SK-N-SH (cell line): Measurements from ENCODE around the gene SLFN11. TPM values are rescaled to one million over a fixed set of nuclear protein-coding genes. Genes with fewer than 3 reads are reported as not detected.
"Not testable (repeated sequence)": the region's sequence is repeated elsewhere in the genome, so short reads cannot be mapped to it uniquely, and the experiment has no call there.

Experiments
- CTCF ChIA-PET: fragments of 300-600, 350-600 bp; formaldehyde crosslinking; extraction: SDS; loops from one replicate; lab custom pipeline; 2021; lab: Yijun Ruan, JAX
- POLR2A ChIA-PET: fragments of 350-600 bp; sonication (Branson Sonifier 250); formaldehyde crosslinking; extraction: SDS; loops from one replicate; lab custom pipeline; 2020; ENCODE audit warnings: antibody characterized with exemption, inconsistent platforms; lab: Yijun Ruan, JAX
- DNase-seq: peaks from one replicate; pipeline ENCODE4 v3.0.0; 2012
- H2AFZ ChIP-seq: fragments of 200-600 bp; sonication (generic); 2 replicates; pipeline ENCODE4 v1.8.1; 2016; ENCODE audit warnings: antibody characterized with exemption, mild to moderate bottlenecking, low read depth
- H3F3A ChIP-seq: fragments of 200-600 bp; sonication (generic); replicated peaks from 2 replicates; pipeline ENCODE3; 2016; ENCODE audit warnings: antibody characterized with exemption, mild to moderate bottlenecking; ENCODE audit not compliant: insufficient read depth
- H3K27ac ChIP-seq, 2 experiments: fragments of 200-500 bp in 1 of 2; fragments of 200-600 bp in 1 of 2; sonication (Bioruptor generic) in 1 of 2; sonication (generic), shearing (Covaris generic) in 1 of 2; 2 replicates each; pipeline versions ENCODE4 v1.5.1 to v1.6.1; 2014 to 2016; ENCODE audit warnings: low read depth in 2 of 2, inconsistent platforms in 1 of 2, low read length in 1 of 2, mild to moderate bottlenecking in 1 of 2, mixed read lengths in 1 of 2
- H3K27me3 ChIP-seq: fragments of 200-600 bp; sonication (generic), shearing (Covaris generic); 2 replicates; pipeline ENCODE4 v1.6.1; 2016; ENCODE audit warnings: mixed run types; ENCODE audit not compliant: insufficient read depth
- H3K36me3 ChIP-seq, 2 experiments: fragments of 200-500 bp in 1 of 2; fragments of 200-600 bp in 1 of 2; sonication (Bioruptor generic) in 1 of 2; sonication (generic) in 1 of 2; replicated peaks in 1 of 2; 2 replicates each; pipeline versions ENCODE3 to v1.5.1; 2014 to 2016; ENCODE audit warnings: low read length in 1 of 2, mild to moderate bottlenecking in 1 of 2; ENCODE audit not compliant: insufficient read depth in 2 of 2, control insufficient read depth in 1 of 2
- H3K4me1 ChIP-seq, 2 experiments: fragments of 200-500 bp in 1 of 2; fragments of 200-600 bp in 1 of 2; sonication (Bioruptor generic) in 1 of 2; sonication (generic), shearing (Covaris generic) in 1 of 2; 2 replicates each; pipeline versions ENCODE4 v1.5.1 to v1.6.1; 2014 to 2016; ENCODE audit warnings: low read depth in 1 of 2, low read length in 1 of 2, mixed run types in 1 of 2; ENCODE audit not compliant: insufficient read depth in 2 of 2, control insufficient read depth in 1 of 2
- H3K4me2 ChIP-seq: fragments of 200-600 bp; sonication (generic), shearing (Covaris generic); 2 replicates; pipeline ENCODE4 v1.6.1; 2017; ENCODE audit warnings: mixed run types
- H3K4me3 ChIP-seq, 2 experiments: fragments of 200-500 bp in 1 of 2; fragments of 200-600 bp in 1 of 2; sonication (Bioruptor generic) in 1 of 2; sonication (generic), shearing (Covaris generic) in 1 of 2; 2 replicates each; pipeline versions ENCODE4 v1.5.1 to v1.8.1; 2014 to 2016; ENCODE audit warnings: low read depth in 2 of 2, inconsistent platforms in 1 of 2, low read length in 1 of 2, mild to moderate bottlenecking in 1 of 2, mixed read lengths in 1 of 2, moderate library complexity in 1 of 2
- H3K79me2 ChIP-seq: fragments of 200-600 bp; sonication (generic); 2 replicates; pipeline ENCODE4 v1.8.1; 2017; ENCODE audit warnings: mild to moderate bottlenecking; ENCODE audit not compliant: insufficient read depth
- H3K9ac ChIP-seq: fragments of 200-600 bp; sonication (generic); 2 replicates; pipeline ENCODE4 v1.6.1; 2017; ENCODE audit warnings: mixed run types
- H3K9me2 ChIP-seq: fragments of 200-600 bp; sonication (generic); 2 replicates; pipeline ENCODE4 v1.6.1; 2017; ENCODE audit warnings: mixed run types
- H3K9me3 ChIP-seq: fragments of 200-600 bp; sonication (generic); 2 replicates; pipeline ENCODE4 v1.6.1; 2017; ENCODE audit warnings: mixed run types, mild to moderate bottlenecking, moderate library complexity
- H4K20me1 ChIP-seq: fragments of 200-600 bp; sonication (generic); 2 replicates; pipeline ENCODE4 v1.6.1; 2017; ENCODE audit warnings: mild to moderate bottlenecking, mixed run types; ENCODE audit not compliant: insufficient read depth
- CTCF ChIP-seq: fragments of 200-600 bp; sonication (generic); IDR thresholded peaks from 2 replicates; pipeline ENCODE4 v1.6.1; 2017; ENCODE audit warnings: antibody characterized with exemption, mild to moderate bottlenecking, moderate library complexity
- EZH2phosphoT487 ChIP-seq: fragments of 200-600 bp; sonication (generic); IDR thresholded peaks from 2 replicates; pipeline ENCODE4 v1.6.1; 2017; ENCODE audit warnings: low read depth, mixed run types, mild to moderate bottlenecking, antibody characterized with exemption, moderate library complexity, borderline replicate concordance
- FOXJ3 ChIP-seq: sonication (generic); formaldehyde crosslinking; IDR thresholded peaks from 2 replicates; pipeline ENCODE4 v1.5.1; 2020; ENCODE audit warnings: mild to moderate bottlenecking, missing genetic modification reagents
- MXI1 ChIP-seq: IDR thresholded peaks from 2 replicates; pipeline ENCODE4 v1.6.1; 2012; ENCODE audit warnings: mild to moderate bottlenecking, low read depth, low read length, improper control_type of control experiment
- NRF1 ChIP-seq: IDR thresholded peaks from 2 replicates; pipeline ENCODE4 v1.6.1; 2012; ENCODE audit warnings: low read depth, mild to moderate bottlenecking, low read length
- PBX3 ChIP-seq: IDR thresholded peaks from 2 replicates; pipeline ENCODE4; 2012
- REST ChIP-seq: IDR thresholded peaks from 2 replicates; pipeline ENCODE4 v1.6.1; 2012; ENCODE audit warnings: mild to moderate bottlenecking, low read depth, low read length, moderate library complexity
- SIN3A ChIP-seq: IDR thresholded peaks from 2 replicates; pipeline ENCODE4 v1.6.1; 2012; ENCODE audit warnings: low read depth, mild to moderate bottlenecking, low read length, moderate library complexity, borderline replicate concordance
- SMC3 ChIP-seq: IDR thresholded peaks from 2 replicates; pipeline ENCODE4 v1.6.1; 2012; ENCODE audit warnings: low read depth, low read length, improper control_type of control experiment
- TAF1 ChIP-seq: IDR thresholded peaks from 2 replicates; pipeline ENCODE4 v1.6.1; 2012; ENCODE audit warnings: low read depth, mild to moderate bottlenecking, low read length, moderate library complexity, borderline replicate concordance
- TCF12 ChIP-seq: IDR thresholded peaks from 2 replicates; pipeline ENCODE4 v1.4.0; 2012
- WGBS: methylation state at CpG from one replicate; pipeline ENCODE4 v1.1.6; 2017; ENCODE audit warnings: low lambda C conversion rate; 5-methylcytosine and 5-hydroxymethylcytosine counted together
- polyA plus RNA-seq, 3 experiments: library from polyadenylated mRNA; depleted of rRNA; stranded (reverse); fragments of >200 nt; gene quantifications; 2 replicates each; pipeline ENCODE4 v1.2.3, GENCODE V29; 2012
- small RNA-seq, 7 experiments: library from RNA; depleted of rRNA; stranded (forward); fragments of <200 nt; gene quantifications; one replicate each; pipeline ENCODE3, GENCODE V24; 2012

Gene SLFN11
- polyA plus RNA-seq, 1 of the 3 experiments (the other 2 are of a cell fraction), result 0.02 TPM

GRCh38 chr17:35312346-35312745, 61.1 kb downstream of the SLFN11 start:
- no peak overlapping the region for H3K4me2 ChIP-seq
- H4K20me1 ChIP-seq, result no peaks in the 10 kb centered on the region
- H3K36me3 ChIP-seq, result no peaks in the 10 kb centered on the region
- no peak for DNase-seq
- no peak overlapping the region for H3K4me3 ChIP-seq
- peaks cover 0 to 3% of the 10 kb centered on the region in 2 experiments; a peak in 1 of 4 replicates for H3K4me1 ChIP-seq
- POLR2A ChIA-PET, result no interaction called here
- H3K79me2 ChIP-seq, result no peaks in the 10 kb centered on the region
- no peak overlapping the region for H3K9ac ChIP-seq
- no peaks in the 10 kb centered on the region for H3K9me3 ChIP-seq
- CTCF ChIA-PET, result interaction anchor here (0.6 to 7.2 kb wide), 23 partner anchors 8 to 436 kb away, joined by 3 to 118 read pairs (median 4); partner anchors contain the start of gene SLFN12L
- no peaks in the 10 kb centered on the region for H3F3A ChIP-seq
- H3K27me3 ChIP-seq, result peaks cover 12% of the 10 kb centered on the region; the same call in 1 of the 2 replicates
- H3K9me2 ChIP-seq, result no peaks in the 10 kb centered on the region
- no peak overlapping the region for H3K27ac ChIP-seq
- TF ChIP-seq CTCF, result no peak
- TF ChIP-seq SIN3A, result no peak
- no peak for TF ChIP-seq TCF12
- TF ChIP-seq MXI1, result no peak
- no peak for TF ChIP-seq TAF1
- no peak for TF ChIP-seq PBX3
- TF ChIP-seq EZH2phosphoT487, result no peak
- TF ChIP-seq NRF1, result no peak
- TF ChIP-seq FOXJ3 (CRISPR knock-in tag), result no peak
- no peak for TF ChIP-seq REST
- TF ChIP-seq SMC3, result no peak
- 10% methylated on average over 3 of the region's 3 CpGs for WGBS
- no peak overlapping the region for H2AFZ ChIP-seq

- CTCF ChIA-PET, result interaction anchor here (1.6 to 7.2 kb wide), 2 partner anchors 224 to 227 kb away, joined by 5 to 118 read pairs; partner anchors contain the start of gene SLFN12L
- POLR2A ChIA-PET, H3K79me2 ChIP-seq, H3K36me3 ChIP-seq, H3K4me1 ChIP-seq, H3K9ac ChIP-seq, H3K4me3 ChIP-seq, H2AFZ ChIP-seq, H3K9me3 ChIP-seq, H3F3A ChIP-seq, H3K27ac ChIP-seq, H3K4me2 ChIP-seq, H4K20me1 ChIP-seq, H3K9me2 ChIP-seq, DNase-seq: not testable (repeated sequence)
- 18% methylated on average over 3 of the region's 3 CpGs for WGBS
- H3K27me3 ChIP-seq, result peaks cover 17% of the 10 kb centered on the region; the same call in 1 of the 2 replicates
These were observed 64.1 kb downstream of the SLFN11 start for GRCh38 chr17:35309345-35309744.

Small RNAs within 50 kb of the gene (small RNA-seq; reads per million reads assigned to genes)
- gene AC060766.3 (0 reads per million in 7 experiments), gene AC060766.5 (0 to 0.20 (median 0) reads per million in 7 experiments)

Other genes starting within 250 kb of the SLFN11 start
- 22.1 and 25.3 TPM in 2 replicates for gene NLE1, start 231.3 kb downstream of the SLFN11 start, polyA plus RNA-seq (2012; rRNA removed)
- not detected in 2 replicates for gene UNC45B, start 225.8 kb downstream of the SLFN11 start, polyA plus RNA-seq (2012; rRNA removed)
- gene SLC35G3, start 179.2 kb downstream of the SLFN11 start, polyA plus RNA-seq (2012; rRNA removed), result not detected in 2 replicates
- gene SLFN5, start 130.5 kb downstream of the SLFN11 start, polyA plus RNA-seq (2012; rRNA removed), result 1.4 and 1.9 TPM in 2 replicates
- gene SLFN12, start 58.9 kb upstream of the SLFN11 start, polyA plus RNA-seq (2012; rRNA removed), result 5.6 and 8.0 TPM in 2 replicates
- under 0.01 TPM in 1 of 2 replicates, not detected in the other for gene SLFN13, start 75.1 kb upstream of the SLFN11 start, polyA plus RNA-seq (2012; rRNA removed)
- gene SLFN12L, start 164.1 kb upstream of the SLFN11 start, polyA plus RNA-seq (2012; rRNA removed), result not detected in 2 replicates
- gene SLFN14, start 187.2 kb upstream of the SLFN11 start, polyA plus RNA-seq (2012; rRNA removed), result not detected in 2 replicates
- 4.3 and 5.4 TPM in 2 replicates for gene PEX12, start 204.9 kb upstream of the SLFN11 start, polyA plus RNA-seq (2012; rRNA removed)
- 97.8 and 135 TPM in 2 replicates for gene AP2B1, start 213.7 kb upstream of the SLFN11 start, polyA plus RNA-seq (2012; rRNA removed)